Endothelial cell of umbilical vein (primary cell): ENCODE results near the gene AUTS2. TPM values are rescaled to one million over a fixed set of nuclear protein-coding genes. Genes with fewer than 3 reads are reported as not detected.

Experiments used
- BruUV-seq: library from RNA; stranded (reverse); fragments of 400-500 nt; replicated peaks from 2 replicates; lab custom pipeline; 2021; lab: Mats Ljungman, UMichigan
- CTCF ChIA-PET: fragments of 300-600, 350-600 bp; sonication (Branson Sonifier 250); formaldehyde crosslinking; loops from one replicate; lab custom pipeline; 2021; ENCODE audit warnings: antibody characterized with exemption, inconsistent platforms; lab: Charles Lee
- POLR2A ChIA-PET: fragments of 300-600, 350-600 bp; sonication (Branson Sonifier 250); formaldehyde crosslinking; loops from one replicate; lab custom pipeline; 2021; ENCODE audit warnings: antibody characterized with exemption, inconsistent platforms; lab: Charles Lee
- DNase-seq: peaks from one replicate; pipeline ENCODE4 v3.0.0-alpha.2; 2011; ENCODE audit warnings: low read depth, low spot score
- FAIRE-seq: peaks from 2 replicates; lab custom pipeline; 2011; peaks lifted over from hg19 to GRCh38; lab: Jason Lieb, UNC
- H2AFZ ChIP-seq: 2 replicates; pipeline ENCODE4 v1.6.0; 2012; ENCODE audit warnings: low read depth, low read length, control low read depth, inconsistent platforms
- H3K27ac ChIP-seq: 2 replicates; pipeline ENCODE4 v1.5.1; 2011; ENCODE audit warnings: low read depth, mild to moderate bottlenecking, control low read depth, low read length, moderate library complexity; ENCODE audit not compliant: insufficient read depth
- H3K27me3 ChIP-seq, 2 experiments: 2 replicates each; pipeline versions ENCODE4 v1.6.0 to v1.6.1; 2011; ENCODE audit warnings: low read length in 2 of 2, mixed read lengths in 1 of 2; ENCODE audit not compliant: control insufficient read depth in 2 of 2, insufficient read depth in 2 of 2
- H3K36me3 ChIP-seq, 2 experiments: 2 replicates in 1 of 2; 3 replicates in 1 of 2; pipeline ENCODE4 v1.5.1; 2011; ENCODE audit warnings: low read length in 2 of 2, mild to moderate bottlenecking in 1 of 2, moderate library complexity in 1 of 2; ENCODE audit not compliant: control insufficient read depth in 2 of 2, insufficient read depth in 2 of 2; ENCODE audit errors: extremely low read depth in 1 of 2
- H3K4me1 ChIP-seq: 3 replicates; pipeline ENCODE4 v1.5.1; 2011; ENCODE audit warnings: mild to moderate bottlenecking, low read length; ENCODE audit not compliant: control insufficient read depth, insufficient read depth; ENCODE audit errors: extremely low read depth
- H3K4me2 ChIP-seq: 2 replicates; pipeline ENCODE4 v1.6.1; 2011; ENCODE audit warnings: low read length, control low read depth, mixed read lengths; ENCODE audit not compliant: insufficient read depth
- H3K4me3 ChIP-seq, 3 experiments: fragments of 200-600 bp in 1 of 3; sonication (generic), shearing (Covaris generic) in 1 of 3; replicated peaks in 1 of 3; 2 replicates each; pipeline ENCODE4 v1.5.1; 2011 to 2016; ENCODE audit warnings: control low read depth in 3 of 3, low read length in 3 of 3, mild to moderate bottlenecking in 2 of 3, inconsistent platforms in 1 of 3, low read depth in 1 of 3, moderate library complexity in 1 of 3; ENCODE audit not compliant: insufficient read depth in 1 of 3
- H3K79me2 ChIP-seq: 2 replicates; pipeline ENCODE4 v1.6.0; 2012; ENCODE audit warnings: low read length, inconsistent platforms; ENCODE audit not compliant: control insufficient read depth, insufficient read depth
- H3K9ac ChIP-seq: replicated peaks from 2 replicates; pipeline ENCODE3; 2011; ENCODE audit warnings: low read length, control low read depth; ENCODE audit not compliant: insufficient read depth; ENCODE audit errors: extremely low read depth
- H3K9me1 ChIP-seq: replicated peaks from 3 replicates; pipeline ENCODE4 v1.6.0; 2011; ENCODE audit warnings: mild to moderate bottlenecking, low read length; ENCODE audit not compliant: control insufficient read depth, insufficient read depth; ENCODE audit errors: extremely low read depth
- H3K9me3 ChIP-seq: replicated peaks from 2 replicates; pipeline ENCODE4 v1.5.1; 2012; ENCODE audit warnings: low read length, inconsistent platforms; ENCODE audit not compliant: control insufficient read depth, insufficient read depth
- H4K20me1 ChIP-seq: replicated peaks from 2 replicates; pipeline ENCODE3; 2011; ENCODE audit warnings: mild to moderate bottlenecking, low read length; ENCODE audit not compliant: control insufficient read depth, insufficient read depth; ENCODE audit errors: extremely low read depth
- EZH2 ChIP-seq: IDR thresholded peaks from 2 replicates; pipeline ENCODE4 v1.6.1; 2012; ENCODE audit warnings: borderline replicate concordance, low read depth, mild to moderate bottlenecking, moderate library complexity, low read length, inconsistent platforms; ENCODE audit not compliant: severe bottlenecking
- FOS ChIP-seq: IDR thresholded peaks from 2 replicates; pipeline ENCODE4 v1.6.1; 2011; ENCODE audit warnings: mild to moderate bottlenecking, low read length, moderate library complexity, borderline replicate concordance; ENCODE audit not compliant: insufficient read depth
- GATA2 ChIP-seq: IDR thresholded peaks from 2 replicates; pipeline ENCODE4 v1.7.0; 2011; ENCODE audit warnings: low read depth, mild to moderate bottlenecking, moderate library complexity, mixed read lengths, low read length; ENCODE audit not compliant: insufficient read length, insufficient read depth
- JUN ChIP-seq: IDR thresholded peaks from 2 replicates; pipeline ENCODE4 v1.6.1; 2011; ENCODE audit warnings: borderline replicate concordance, low read depth; ENCODE audit not compliant: insufficient read length, insufficient read depth
- MYC ChIP-seq: IDR thresholded peaks from one replicate; pipeline ENCODE4 v1.6.1; 2011; ENCODE audit warnings: mild to moderate bottlenecking, low read depth, low read length
- POLR2A ChIP-seq: IDR thresholded peaks from 2 replicates; pipeline ENCODE4 v1.6.1; 2012; ENCODE audit warnings: low read depth, mild to moderate bottlenecking, control low read depth, low read length
- POLR2AphosphoS5 ChIP-seq: IDR thresholded peaks from 2 replicates; pipeline ENCODE4 v1.6.1; 2012; ENCODE audit warnings: low read depth, mild to moderate bottlenecking, control low read depth, low read length, moderate library complexity; ENCODE audit not compliant: insufficient read depth
- dilution Hi-C: fragments of 300-500 bp; cut with MboI; formaldehyde crosslinking; loops from one replicate; pipeline ENCODE4 v1.15.0; 2019; ENCODE audit warnings: low sequenced_read_pairs; ENCODE audit not compliant: extremely low pct_ligation_motif_present
- intact Hi-C: fragments of 100-400 bp; cut with micrococcal nuclease; formaldehyde crosslinking; loops from one replicate; pipeline ENCODE4 v1.10.0; 2022
- polyA plus RNA-seq, 4 experiments: library from polyadenylated mRNA; depleted of rRNA in 3 of 4; stranded (reverse) in 3 of 4; unstranded in 1 of 4; fragments of >200 nt; gene quantifications; 2 replicates each; pipeline versions ENCODE4 v1.2.1 to v1.2.3, GENCODE V29; 2011 to 2012; ENCODE audit warnings: missing spikeins in 1 of 4
- total RNA-seq: library from RNA; stranded (reverse); gene quantifications from 2 replicates; pipeline ENCODE4 v1.2.3, GENCODE V29; 2021
- TF ChIP-seq, protein P1 (sequence below), 2 donors: IDR thresholded peaks; 1 replicate in 1 of 2; 2 replicates in 1 of 2; pipeline ENCODE4 v1.5.1; 2011; ENCODE audit warnings: low read length in 2 of 2, mild to moderate bottlenecking in 2 of 2, moderate library complexity in 2 of 2, control low read depth in 1 of 2, inconsistent platforms in 1 of 2, low read depth in 1 of 2; ENCODE audit not compliant: insufficient read depth in 1 of 2; ENCODE audit errors: extremely low read depth in 1 of 2
- TF ChIP-seq, protein P2 (sequence below): IDR thresholded peaks from 2 replicates; pipeline ENCODE4 v1.6.1; 2011; ENCODE audit not compliant: insufficient read depth, insufficient read length

The AUTS2 gene
- total and polyA plus RNA-seq, 2 donors (not counting 3 experiments of a cell fraction or from before 2014, with no cell fraction given), result 0.59 to 8.0 TPM

DNA sequence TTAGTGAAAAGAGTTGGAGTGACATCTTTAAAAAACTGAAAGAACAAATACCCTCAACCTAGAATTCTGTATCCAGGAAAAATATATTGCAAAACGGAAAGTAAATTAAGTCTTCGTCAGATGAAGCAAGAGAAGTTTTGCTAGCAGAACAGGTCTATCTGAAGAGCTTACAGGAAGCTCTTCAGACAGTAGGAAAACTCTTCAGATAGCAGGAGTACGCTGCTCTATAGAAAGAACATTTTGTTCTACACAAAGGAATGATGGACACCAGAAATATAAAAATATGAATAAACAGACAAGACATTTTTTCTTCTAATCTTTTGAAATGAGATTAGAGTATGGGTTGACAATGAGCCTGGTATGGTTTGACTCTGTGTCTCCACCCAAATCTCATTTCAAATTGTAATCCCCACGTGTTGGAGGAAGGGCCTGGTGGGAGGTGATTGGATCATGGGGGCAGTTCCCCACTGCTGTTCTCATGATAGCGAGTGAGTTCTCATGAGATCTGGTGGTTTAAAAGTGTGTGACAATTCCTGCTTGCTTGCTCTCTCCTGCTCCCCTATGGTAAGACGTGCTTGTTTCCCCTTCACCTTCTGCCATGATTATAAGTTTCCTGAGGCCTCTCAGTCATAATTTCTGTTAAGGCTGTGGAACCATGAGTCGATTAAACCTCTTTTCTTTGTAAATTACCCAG lies 567.3 kb downstream of the AUTS2 start:
- Histone ChIP-seq H3K9me1 (no peaks in the 10 kb centered on the region), H3K9ac (no peak overlapping the region), H3K27me3 (no peaks in the 10 kb centered on the region), H3K4me1 (no peaks in the 10 kb centered on the region), H3K79me2 (no peaks in the 10 kb centered on the region), H3K27ac (no peak overlapping the region), H3K4me2 (no peak overlapping the region), H3K4me3 (no peak overlapping the region), H4K20me1 (no peaks in the 10 kb centered on the region), H3K36me3 (no peaks in the 10 kb centered on the region), H3K9me3 (no peaks in the 10 kb centered on the region), H2AFZ (no peak overlapping the region)
- BruUV-seq, result no TSS peak
- ChIA-PET POLR2A (no interaction called here), CTCF (no interaction called here)
- no peak for TF ChIP-seq GATA2
- no peak for TF ChIP-seq MYC
- TF ChIP-seq, protein P1, sequence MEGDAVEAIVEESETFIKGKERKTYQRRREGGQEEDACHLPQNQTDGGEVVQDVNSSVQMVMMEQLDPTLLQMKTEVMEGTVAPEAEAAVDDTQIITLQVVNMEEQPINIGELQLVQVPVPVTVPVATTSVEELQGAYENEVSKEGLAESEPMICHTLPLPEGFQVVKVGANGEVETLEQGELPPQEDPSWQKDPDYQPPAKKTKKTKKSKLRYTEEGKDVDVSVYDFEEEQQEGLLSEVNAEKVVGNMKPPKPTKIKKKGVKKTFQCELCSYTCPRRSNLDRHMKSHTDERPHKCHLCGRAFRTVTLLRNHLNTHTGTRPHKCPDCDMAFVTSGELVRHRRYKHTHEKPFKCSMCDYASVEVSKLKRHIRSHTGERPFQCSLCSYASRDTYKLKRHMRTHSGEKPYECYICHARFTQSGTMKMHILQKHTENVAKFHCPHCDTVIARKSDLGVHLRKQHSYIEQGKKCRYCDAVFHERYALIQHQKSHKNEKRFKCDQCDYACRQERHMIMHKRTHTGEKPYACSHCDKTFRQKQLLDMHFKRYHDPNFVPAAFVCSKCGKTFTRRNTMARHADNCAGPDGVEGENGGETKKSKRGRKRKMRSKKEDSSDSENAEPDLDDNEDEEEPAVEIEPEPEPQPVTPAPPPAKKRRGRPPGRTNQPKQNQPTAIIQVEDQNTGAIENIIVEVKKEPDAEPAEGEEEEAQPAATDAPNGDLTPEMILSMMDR (IDR thresholded peaks at IDR 0.05; ENCODE audit: extremely low read depth in 1 of 2, insufficient read depth in 1 of 2, low read depth in 1 of 2, low read length in 2 of 2), result no peak
- TF ChIP-seq FOS, result no peak
- TF ChIP-seq EZH2, result no peak
- TF ChIP-seq POLR2AphosphoS5, result no peak
- no peak for TF ChIP-seq POLR2A
- TF ChIP-seq JUN, result no peak
- TF ChIP-seq, protein P2, sequence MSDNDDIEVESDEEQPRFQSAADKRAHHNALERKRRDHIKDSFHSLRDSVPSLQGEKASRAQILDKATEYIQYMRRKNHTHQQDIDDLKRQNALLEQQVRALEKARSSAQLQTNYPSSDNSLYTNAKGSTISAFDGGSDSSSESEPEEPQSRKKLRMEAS, result no peak
- intact Hi-C loops, result no loop called here
- dilution Hi-C loops, result no loop called here
- DNase-seq (no peak), FAIRE-seq (no peak)
